ENCODE results near the gene INS. TPM values are rescaled to one million over a fixed set of nuclear protein-coding genes. Genes with fewer than 3 reads are reported as not detected.
"Not testable (repeated sequence)": the region's sequence is repeated elsewhere in the genome, so short reads cannot be mapped to it uniquely, and the experiment has no call there.

The INS gene
- total RNA-seq, 4 donors from 2014 or later = not detected

- H3K27ac ChIP-seq (replicated peaks in 1 of 4) = no peak overlapping the region
- H3K36me3 ChIP-seq = peaks cover 0 to 25% (median 0%) of the 10 kb centered on the region in 4 donors
- no peak overlapping the region for H3K4me3 ChIP-seq
- intact Hi-C loops (cut with DNase I) = no loop called here
- H3K9me3 ChIP-seq = no peaks in the 10 kb centered on the region
- no peak for DNase-seq (ENCODE audit: extremely low spot score)
- H3K4me1 ChIP-seq = peaks cover 0 to 3% (median 0%) of the 10 kb centered on the region in 4 donors
- TF ChIP-seq, protein P1, sequence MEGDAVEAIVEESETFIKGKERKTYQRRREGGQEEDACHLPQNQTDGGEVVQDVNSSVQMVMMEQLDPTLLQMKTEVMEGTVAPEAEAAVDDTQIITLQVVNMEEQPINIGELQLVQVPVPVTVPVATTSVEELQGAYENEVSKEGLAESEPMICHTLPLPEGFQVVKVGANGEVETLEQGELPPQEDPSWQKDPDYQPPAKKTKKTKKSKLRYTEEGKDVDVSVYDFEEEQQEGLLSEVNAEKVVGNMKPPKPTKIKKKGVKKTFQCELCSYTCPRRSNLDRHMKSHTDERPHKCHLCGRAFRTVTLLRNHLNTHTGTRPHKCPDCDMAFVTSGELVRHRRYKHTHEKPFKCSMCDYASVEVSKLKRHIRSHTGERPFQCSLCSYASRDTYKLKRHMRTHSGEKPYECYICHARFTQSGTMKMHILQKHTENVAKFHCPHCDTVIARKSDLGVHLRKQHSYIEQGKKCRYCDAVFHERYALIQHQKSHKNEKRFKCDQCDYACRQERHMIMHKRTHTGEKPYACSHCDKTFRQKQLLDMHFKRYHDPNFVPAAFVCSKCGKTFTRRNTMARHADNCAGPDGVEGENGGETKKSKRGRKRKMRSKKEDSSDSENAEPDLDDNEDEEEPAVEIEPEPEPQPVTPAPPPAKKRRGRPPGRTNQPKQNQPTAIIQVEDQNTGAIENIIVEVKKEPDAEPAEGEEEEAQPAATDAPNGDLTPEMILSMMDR (IDR thresholded peaks at IDR 0.05) = no peak
- TF ChIP-seq POLR2A (IDR thresholded peaks at IDR 0.05; ENCODE audit: low read depth) (no peak), EP300 (IDR thresholded peaks at IDR 0.05) (no peak), POLR2AphosphoS5 (IDR thresholded peaks at IDR 0.05) (no peak)
- 88% methylated on average over 12 of the region's 12 CpGs for WGBS
- H3K27me3 ChIP-seq = peaks cover 0 to 73% (median 3%) of the 10 kb centered on the region in 4 donors
Observed at GRCh38 chr11:2128511-2129307, 32.3 kb downstream of the INS start.

DNA sequence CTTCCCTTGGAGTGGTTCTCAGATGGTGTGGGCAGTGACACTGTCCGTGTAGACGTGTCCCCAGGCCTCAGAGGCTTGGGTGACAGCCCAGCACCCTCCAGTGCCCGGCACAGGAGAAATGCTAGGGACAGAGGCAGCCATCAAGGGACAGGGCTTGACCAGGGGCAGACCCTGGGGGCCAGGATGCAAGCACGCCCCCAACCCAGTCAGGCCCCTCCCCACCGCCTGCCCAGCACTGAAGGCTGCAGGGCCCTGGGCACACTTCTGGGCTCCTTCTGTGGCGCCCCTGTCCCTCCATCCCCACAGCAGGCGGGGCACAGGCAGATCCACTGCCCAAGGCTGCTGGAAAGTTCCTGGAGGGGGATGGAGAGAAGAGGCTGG lies 32.9 kb downstream of the INS start:
- no peak overlapping the region for H3K4me3 ChIP-seq
- intact Hi-C loops (cut with DNase I) = no loop called here
- 82% methylated on average over 3 of the region's 7 CpGs for WGBS
- H3K9me3 ChIP-seq = no peaks in the 10 kb centered on the region
- no peak for DNase-seq (ENCODE audit: extremely low spot score)
- TF ChIP-seq EP300 (IDR thresholded peaks at IDR 0.05) (no peak), POLR2AphosphoS5 (IDR thresholded peaks at IDR 0.05) (no peak), POLR2A (IDR thresholded peaks at IDR 0.05; ENCODE audit: low read depth) (no peak)
- TF ChIP-seq, protein P1 (IDR thresholded peaks at IDR 0.05) = no peak
- peaks cover 0 to 73% (median 0%) of the 10 kb centered on the region in 4 donors for H3K27me3 ChIP-seq
- H3K4me1 ChIP-seq = peaks cover 0 to 3% (median 0%) of the 10 kb centered on the region in 4 donors
- peaks cover 0 to 23% (median 0%) of the 10 kb centered on the region in 4 donors for H3K36me3 ChIP-seq
- H3K27ac ChIP-seq (replicated peaks in 1 of 4) = no peak overlapping the region

- Histone ChIP-seq H3K36me3 (peaks cover 0 to 18% (median 0%) of the 10 kb centered on the region in 4 donors), H3K27ac (replicated peaks in 1 of 4) (no peak overlapping the region), H3K9me3 (no peaks in the 10 kb centered on the region), H3K27me3 (peaks cover 0 to 73% (median under 1%) of the 10 kb centered on the region in 4 donors), H3K4me1 (no peaks in the 10 kb centered on the region), H3K4me3 (no peak overlapping the region)
- no peak for TF ChIP-seq EP300 (IDR thresholded peaks at IDR 0.05)
- TF ChIP-seq, protein P1 (IDR thresholded peaks at IDR 0.05) = no peak
- TF ChIP-seq POLR2AphosphoS5 (IDR thresholded peaks at IDR 0.05) = no peak
- TF ChIP-seq POLR2A (IDR thresholded peaks at IDR 0.05; ENCODE audit: low read depth) = no peak
- WGBS = 75% methylated on average over 7 of the region's 8 CpGs
- intact Hi-C loops (cut with DNase I) = no loop called here
- DNase-seq (ENCODE audit: extremely low spot score) = no peak
Observed at GRCh38 chr11:2127482-2128129, 33.4 kb downstream of the INS start.

- peaks cover 0 to 73% (median 4%) of the 10 kb centered on the region in 4 donors for H3K27me3 ChIP-seq
- DNase-seq (ENCODE audit: extremely low spot score) = no peak
- H3K4me1 ChIP-seq = no peaks in the 10 kb centered on the region
- intact Hi-C loops (cut with DNase I) = no loop called here
- H3K4me3 ChIP-seq = no peak overlapping the region
- 89% methylated on average over 2 of the region's 2 CpGs for WGBS
- no peak overlapping the region for H3K27ac ChIP-seq (replicated peaks in 1 of 4)
- TF ChIP-seq POLR2A (IDR thresholded peaks at IDR 0.05; ENCODE audit: low read depth) (no peak), EP300 (IDR thresholded peaks at IDR 0.05) (no peak), POLR2AphosphoS5 (IDR thresholded peaks at IDR 0.05) (no peak)
- TF ChIP-seq, protein P1 (IDR thresholded peaks at IDR 0.05) = no peak
- no peaks in the 10 kb centered on the region for H3K9me3 ChIP-seq
- peaks cover 0 to 17% (median 0%) of the 10 kb centered on the region in 4 donors for H3K36me3 ChIP-seq
Observed at GRCh38 chr11:2126520-2127085, 34.4 kb downstream of the INS start.

DNA sequence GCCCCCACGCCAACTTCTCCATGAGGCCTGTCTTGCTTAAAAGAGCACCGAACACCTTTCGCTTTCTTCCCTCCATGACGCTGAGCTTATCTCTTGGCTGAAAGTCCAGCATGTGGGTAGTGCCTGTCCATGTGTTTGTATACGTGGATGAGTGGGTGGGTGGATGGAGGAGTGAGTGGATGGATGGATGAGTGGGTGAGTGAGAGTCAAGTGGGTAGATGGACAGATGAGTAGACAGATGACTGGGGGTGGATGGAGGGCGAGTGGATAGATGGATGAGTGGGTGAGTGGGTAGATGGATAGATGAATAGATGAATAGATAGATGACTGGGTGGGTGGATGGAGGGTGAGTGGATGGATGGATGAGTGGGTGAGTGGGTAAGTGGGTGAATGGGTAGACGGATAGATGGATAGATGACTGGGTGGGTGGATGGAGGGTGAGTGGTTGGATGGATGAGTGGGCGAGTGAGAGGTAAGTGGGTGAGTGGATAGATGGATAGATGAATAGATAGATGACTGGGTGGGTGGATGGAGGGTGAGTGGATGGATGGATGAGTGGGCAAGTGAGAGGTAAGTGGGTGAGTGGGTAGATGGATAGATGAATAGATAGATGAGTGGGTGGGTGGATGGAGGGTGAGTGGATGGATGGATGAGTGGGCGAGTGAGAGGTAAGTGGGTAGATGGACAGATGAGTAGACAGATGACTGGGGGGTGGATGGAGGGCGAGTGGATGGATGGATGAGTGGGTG lies 36.1 kb downstream of the INS start:
- H3K4me3 ChIP-seq; H3K4me1 ChIP-seq; H3K9me3 ChIP-seq; intact Hi-C loops (cut with DNase I); H3K36me3 ChIP-seq; DNase-seq (ENCODE audit: extremely low spot score); H3K27ac ChIP-seq (replicated peaks in 1 of 4): not testable (repeated sequence)
- peaks cover 0 to 74% (median 4%) of the 10 kb centered on the region in 4 donors for H3K27me3 ChIP-seq
- 90% methylated on average over 10 of the region's 10 CpGs for WGBS

Data from esophagus muscularis mucosa (tissue), 4 donors.